Activated CD8-positive, alpha-beta memory T cell treated with anti-CD3 and anti-CD28 coated beads, Interleukin-2, amount 50 U/mL, for 24 hours (primary cell): ENCODE results near the gene CCR6.
"Not testable (repeated sequence)": the region's sequence is repeated elsewhere in the genome, so short reads cannot be mapped to it uniquely, and the experiment has no call there.

Source experiments
- DNase-seq: peaks from one replicate; pipeline ENCODE4 v3.0.0-alpha.2; 2020; ENCODE audit errors: extremely low read depth

The CCR6 gene

GRCh38 chr6:167168296-167168695, 45.4 kb downstream of the CCR6 start:
- DNase-seq, result not testable (repeated sequence)

- DNase-seq, result not testable (repeated sequence)
Measured at GRCh38 chr6:167169867-167170266, 47.0 kb downstream of the CCR6 start.

GRCh38 chr6:167171300-167171699, 48.4 kb downstream of the CCR6 start:
- not testable (repeated sequence) for DNase-seq

- not testable (repeated sequence) for DNase-seq
Measured at GRCh38 chr6:167172011-167172410, 49.1 kb downstream of the CCR6 start.

GRCh38 chr6:167177271-167177670, 54.4 kb downstream of the CCR6 start:
- not testable (repeated sequence) for DNase-seq

- DNase-seq, result not testable (repeated sequence)
Measured at GRCh38 chr6:167178896-167179655, 56.2 kb downstream of the CCR6 start.

- DNase-seq, result not testable (repeated sequence)
Measured at GRCh38 chr6:167180086-167180485, 57.2 kb downstream of the CCR6 start.

GRCh38 chr6:167181351-167181750, 58.5 kb downstream of the CCR6 start:
- not testable (repeated sequence) for DNase-seq

GRCh38 chr6:167182913-167183314, 60.0 kb downstream of the CCR6 start:
- DNase-seq, result not testable (repeated sequence)

- DNase-seq, result not testable (repeated sequence)
Measured at GRCh38 chr6:167185101-167185500, 62.2 kb downstream of the CCR6 start.

GRCh38 chr6:167187275-167187674, 64.4 kb downstream of the CCR6 start:
- DNase-seq, result not testable (repeated sequence)
